Endometrial microvascular endothelial cells (primary cell): ENCODE data around the gene ZNF232. TPM values are rescaled to one million over a fixed set of nuclear protein-coding genes. Genes with fewer than 3 reads are reported as not detected.
"Not testable (repeated sequence)": the region's sequence is repeated elsewhere in the genome, so short reads cannot be mapped to it uniquely, and the experiment has no call there.

Experiments
- in situ Hi-C: cut with HindIII; loops from 2 replicates; pipeline ENCODE4 v1.10.0; 2017; ENCODE audit warnings: low sequenced_read_pairs, low pct_unique_long_range_greater_than_20kb; ENCODE audit errors: inconsistent ontology term
- total RNA-seq: library from RNA; depleted of rRNA; stranded (reverse); fragments of >200 nt; gene quantifications from one replicate; pipeline ENCODE4 v1.2.3, GENCODE V29; 2015; ENCODE audit errors: inconsistent ontology term

Gene ZNF232
- total RNA-seq, 1 donor from 2014 or later = 4.9 TPM

DNA sequence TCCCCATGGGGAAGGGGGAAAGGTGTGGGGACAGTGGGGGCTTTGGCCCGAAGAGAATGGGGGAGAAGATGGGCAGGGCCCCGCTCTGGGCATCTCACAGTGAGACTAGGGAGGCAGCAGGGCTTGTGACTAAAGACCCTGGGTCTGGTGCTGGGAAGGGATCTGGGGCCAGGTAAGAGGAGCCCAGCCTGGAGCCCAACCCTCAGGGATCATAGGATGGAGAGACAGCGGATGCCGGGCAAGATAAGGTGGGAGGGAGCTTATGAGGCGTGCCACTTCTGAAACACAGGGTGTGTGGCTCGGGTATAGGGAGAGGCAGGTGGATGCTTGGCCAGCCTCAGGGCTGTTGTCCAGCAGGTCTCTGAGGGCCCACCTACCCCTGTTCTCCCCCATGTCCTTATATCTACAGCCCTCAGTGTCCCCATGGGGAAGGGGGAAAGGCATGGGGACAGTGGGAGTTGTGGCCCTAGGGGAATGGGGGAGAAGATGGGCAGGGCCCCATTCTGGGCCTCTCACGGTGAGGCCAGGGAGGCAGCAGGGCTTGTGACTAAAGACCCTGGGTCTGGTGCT, 19.6 kb upstream of the ZNF232 start:
- in situ Hi-C loops = no loop called here

DNA sequence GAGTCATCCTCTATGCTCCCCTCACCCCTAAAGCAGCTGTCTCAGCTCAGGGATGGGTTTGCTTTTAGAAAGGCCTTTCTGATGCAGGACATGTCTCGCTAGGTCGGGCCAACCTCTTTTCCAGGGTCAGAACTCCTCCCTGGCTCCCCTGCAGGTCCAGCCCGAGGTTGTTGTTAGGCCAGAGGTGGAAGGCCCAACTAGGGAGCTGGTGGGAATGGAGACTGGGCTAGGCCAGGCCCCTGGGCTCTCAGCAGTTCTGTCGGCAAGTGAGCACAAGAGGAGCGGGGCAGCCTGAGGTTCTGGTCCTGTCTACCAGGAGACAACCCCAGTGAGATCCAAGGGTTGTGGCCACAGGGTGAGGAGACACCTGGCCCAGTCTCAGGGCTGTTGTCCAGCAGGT, 19.0 kb upstream of the ZNF232 start:
- in situ Hi-C loops = not testable (repeated sequence)

DNA sequence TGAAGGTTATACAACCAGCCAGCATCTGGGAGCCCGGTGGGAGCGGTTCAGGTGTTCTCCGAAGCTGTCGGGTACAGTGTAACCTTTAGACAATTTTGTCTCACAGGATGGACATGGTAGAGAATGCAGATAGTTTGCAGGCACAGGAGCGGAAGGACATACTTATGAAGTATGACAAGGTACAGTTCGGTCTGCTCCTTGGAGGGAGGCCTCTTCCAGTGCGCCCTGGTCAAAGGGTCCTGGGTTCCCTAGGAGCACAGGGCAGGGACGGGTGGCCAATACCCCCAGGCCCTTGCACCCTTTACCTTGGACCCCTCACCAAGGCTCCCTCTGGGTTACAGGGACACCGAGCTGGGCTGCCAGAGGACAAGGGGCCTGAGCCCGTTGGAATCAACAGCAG, 18.6 kb upstream of the ZNF232 start:
- in situ Hi-C loops = not testable (repeated sequence)

DNA sequence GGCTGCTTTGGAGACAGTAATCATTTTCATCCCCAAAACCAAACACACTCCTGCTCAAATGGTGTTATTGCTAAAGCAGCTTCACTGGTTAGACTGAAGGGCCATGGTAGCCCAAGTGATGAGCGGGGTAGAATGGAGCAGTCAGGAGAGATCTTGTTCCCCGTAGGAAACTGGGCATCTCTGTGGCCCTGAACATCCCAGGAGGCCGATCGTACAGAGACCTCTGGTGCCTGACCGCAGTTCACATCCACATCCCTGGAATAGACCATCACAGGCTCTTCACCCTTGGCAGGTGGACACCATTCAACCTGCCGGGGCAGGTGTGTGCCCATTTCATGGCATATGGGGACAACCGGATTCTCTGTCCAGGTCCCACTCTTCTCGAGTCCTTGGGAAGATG, 18.1 kb upstream of the ZNF232 start:
- in situ Hi-C loops = not testable (repeated sequence)

DNA sequence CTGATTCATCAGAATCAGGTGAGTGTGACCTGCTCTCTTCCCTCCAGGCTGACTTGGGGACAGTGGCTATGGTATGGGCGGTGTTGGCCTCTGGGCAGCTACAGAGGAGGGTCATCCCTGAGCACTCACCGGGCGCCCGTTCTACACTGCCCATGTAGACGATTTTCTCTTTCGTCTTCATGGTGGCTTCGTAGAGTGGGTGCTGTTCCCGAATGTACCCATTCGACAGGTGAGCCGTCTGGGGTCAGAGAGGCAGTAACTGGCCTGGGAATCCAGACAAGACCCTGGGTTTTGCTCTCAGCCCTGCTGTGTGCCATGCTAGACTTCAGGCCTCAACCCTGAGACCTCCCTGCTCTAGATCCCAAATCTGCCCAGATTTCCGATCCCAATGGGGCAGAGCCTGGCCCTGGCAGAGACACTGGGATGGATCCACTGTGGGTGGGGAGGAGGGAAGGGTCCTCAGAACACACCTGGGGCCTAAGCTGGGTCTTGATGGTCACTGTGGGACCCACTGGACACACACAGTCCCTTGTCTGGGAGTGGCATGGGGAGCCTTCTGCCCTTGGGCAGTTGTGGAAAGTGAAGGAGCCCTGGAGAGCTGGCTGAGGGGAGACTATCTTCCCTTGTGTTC, 17.3 kb upstream of the ZNF232 start:
- in situ Hi-C loops = no loop called here

DNA sequence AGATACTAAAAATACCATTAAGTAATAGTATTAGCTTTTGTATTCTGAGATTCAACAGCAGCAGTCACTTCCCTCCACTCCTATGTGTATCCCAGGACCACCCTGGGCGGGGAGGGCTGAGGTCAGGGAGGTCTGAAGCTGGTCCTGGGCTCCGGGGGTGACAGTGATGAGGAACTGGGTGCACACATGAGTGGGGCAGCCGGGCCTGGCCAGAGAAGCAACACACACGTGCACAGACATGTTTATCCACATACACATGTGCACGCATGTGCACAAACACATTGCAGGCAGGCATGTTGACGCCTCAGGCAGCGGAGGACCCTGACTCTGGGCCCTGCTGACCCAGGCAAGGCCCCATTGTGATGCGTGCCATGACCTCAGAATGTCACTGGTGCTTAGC, 16.7 kb upstream of the ZNF232 start:
- in situ Hi-C loops = not testable (repeated sequence)

DNA sequence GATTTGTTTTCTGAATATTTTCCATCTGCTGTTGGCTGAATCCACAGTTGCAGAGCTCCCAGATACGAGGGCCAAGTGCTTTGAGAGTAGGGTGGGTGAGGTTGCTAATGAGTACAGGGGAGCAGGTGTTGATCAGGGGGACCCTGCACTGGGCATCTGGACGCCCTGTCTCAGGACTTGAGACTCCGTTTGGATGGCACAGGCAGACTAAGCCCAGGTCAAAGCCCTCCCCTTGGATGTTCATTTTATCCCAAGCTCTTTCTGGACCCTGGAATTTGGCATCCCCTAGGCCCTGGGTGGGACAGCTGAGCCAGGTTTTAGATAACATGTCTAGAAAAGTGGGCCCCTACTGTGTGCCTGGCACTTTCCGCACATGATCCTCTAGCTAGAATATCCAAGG, 16.2 kb upstream of the ZNF232 start:
- in situ Hi-C loops = no loop called here

DNA sequence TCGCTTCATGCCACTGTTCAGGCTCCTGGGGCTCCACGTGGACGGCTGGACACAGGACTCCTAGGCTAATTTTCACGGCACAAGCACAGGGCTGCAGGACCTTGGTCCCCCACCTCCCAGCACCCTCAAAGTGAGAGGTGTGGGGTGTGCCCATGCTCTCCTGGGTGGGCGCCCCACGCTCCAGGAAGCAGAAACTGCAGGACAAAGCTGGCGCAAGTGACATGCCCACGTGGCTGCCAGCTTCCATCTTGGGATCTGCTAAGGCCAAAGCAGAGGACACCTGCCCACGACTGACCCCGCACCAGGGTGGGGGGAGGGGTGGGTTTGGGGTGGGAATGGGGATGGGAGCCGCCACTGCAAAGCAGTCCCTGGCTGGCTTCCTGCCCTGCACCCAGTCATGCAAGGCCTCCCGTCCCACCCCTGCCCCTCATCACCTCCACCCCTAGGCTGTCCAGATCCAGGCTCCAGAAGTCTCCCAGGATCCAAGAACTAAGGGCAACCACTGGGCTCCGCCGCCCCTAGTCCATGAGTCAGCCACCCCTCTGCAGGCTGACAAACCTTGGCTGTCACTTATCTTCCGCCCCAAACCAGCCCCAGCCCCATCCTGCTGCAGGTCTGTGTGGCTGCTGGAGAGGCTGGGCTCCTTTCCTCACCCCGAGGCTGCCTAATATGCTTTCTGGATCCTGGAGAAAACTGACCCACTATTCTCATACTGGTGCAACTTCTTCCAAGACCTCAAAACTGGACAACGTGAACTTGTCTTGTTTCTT, 15.2 kb upstream of the ZNF232 start:
- in situ Hi-C loops = no loop called here

DNA sequence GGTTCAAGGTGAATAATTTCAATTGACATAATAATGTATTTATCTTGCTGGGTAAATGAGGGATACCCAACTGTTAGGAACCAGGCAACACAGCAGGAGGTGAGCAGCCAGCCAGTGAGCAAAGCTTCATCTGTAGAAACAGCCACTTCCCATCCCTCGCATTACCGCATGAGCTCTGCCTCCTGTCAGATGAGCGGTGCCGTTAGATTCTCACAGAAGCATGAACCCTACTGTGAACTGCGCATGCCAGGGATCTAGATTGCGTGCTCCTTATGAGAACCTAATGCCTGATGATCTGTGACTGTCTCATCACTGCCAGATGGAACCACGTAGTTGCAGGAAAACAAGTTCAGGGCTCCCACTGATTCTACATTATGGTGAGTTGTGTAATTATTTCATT, 13.2 kb upstream of the ZNF232 start:
- in situ Hi-C loops = not testable (repeated sequence)

DNA sequence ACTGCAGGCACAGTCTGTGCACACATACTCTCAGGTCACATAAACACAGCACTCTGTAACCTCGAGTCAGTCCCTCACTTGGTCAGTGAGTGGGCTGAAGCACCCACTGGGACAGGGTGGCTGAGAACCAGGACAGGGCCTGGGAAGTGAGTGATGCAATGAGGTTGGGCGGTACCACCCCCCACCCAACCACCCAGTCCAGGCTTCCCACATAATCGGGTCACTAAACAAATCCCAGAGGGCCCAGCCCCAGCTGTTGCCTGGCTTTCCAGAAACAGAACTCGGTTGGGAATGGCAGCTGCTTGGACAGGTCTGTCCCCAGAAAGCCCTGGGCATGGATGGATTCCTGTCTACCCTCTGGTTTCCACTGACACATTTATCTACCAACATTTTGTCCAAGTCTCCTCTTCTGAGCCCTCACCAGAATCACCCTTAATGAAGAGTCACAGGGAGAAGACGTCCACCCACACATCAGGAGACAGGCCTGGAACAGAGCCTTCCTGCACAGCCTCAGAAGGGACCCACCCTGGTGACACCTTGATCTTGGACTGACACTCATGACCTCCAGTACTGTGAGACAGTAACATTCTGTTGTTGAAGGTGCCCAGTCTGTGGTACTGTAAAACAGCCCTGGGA, 12.6 kb upstream of the ZNF232 start:
- in situ Hi-C loops = not testable (repeated sequence)

DNA sequence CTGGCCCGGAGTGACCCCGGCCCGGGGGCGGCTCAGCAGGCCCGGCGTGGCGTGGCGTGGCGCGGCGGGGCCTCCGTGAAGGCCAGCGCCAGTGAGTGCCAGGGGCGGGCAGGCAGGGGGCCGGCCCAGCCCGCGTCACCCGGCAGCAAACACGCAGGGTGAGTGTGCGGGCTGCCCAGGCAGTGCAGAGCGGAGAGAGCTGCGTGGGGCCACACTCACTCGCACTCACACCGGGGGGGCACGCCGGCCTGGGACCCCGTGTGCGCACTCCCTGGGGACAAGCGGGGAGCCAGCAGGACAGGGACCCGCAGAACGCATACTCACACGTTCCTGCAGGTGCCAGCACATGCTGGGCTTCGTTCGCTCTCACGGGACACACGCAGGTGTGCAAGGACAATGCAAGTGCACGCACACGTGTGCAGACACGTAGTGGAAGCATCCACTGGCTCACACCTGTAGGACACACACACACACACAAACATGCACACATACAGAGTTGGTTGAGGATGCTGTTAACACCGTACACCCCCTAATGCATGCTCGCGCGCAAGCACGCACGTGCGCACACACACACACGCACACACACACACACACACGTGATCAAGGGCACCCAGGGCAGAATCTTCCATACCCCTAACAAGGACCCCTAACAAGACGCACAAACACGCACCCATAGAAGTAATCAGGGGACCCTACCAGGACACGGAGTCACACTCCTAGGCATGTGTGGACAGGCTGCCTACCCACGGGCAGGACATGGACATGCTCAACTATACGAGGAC, 11.9 kb upstream of the ZNF232 start:
- in situ Hi-C loops = no loop called here

DNA sequence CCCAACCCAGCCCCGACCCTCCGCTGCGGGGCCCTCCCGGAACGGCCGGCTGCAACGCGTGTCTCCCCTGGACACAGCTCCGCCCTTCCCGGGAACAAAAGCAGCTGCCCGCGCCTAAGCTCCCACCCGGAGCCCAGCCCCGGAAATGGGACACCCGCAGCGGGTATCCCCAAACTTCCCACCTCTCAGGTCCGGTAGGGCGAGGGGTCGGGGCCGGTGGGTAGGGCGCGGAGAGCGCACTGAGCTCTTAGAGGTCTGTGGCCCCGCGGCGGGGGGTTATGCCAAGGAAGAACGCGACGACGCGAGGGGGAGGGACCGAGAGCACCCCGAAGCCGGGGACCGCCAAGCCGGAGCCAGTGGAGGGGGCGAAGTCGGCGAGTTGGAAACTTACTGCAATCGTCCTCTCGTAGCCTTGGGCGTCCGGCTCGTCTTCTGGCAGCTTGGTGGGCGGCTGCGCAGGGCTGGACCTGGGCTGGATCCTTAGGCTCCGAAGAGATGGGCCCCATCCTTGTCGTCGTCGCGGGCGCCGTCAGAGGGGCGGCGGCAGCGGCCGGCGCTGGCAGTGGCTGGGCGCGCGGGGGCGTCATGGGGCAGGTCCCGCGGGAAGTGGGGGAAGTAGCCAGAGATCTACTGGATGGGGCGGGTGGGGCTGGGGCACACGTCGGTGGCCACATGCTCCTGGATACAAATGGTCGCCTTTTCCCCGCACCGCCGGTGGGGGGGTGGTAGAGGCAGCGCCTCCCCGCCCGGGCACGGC, 11.1 kb upstream of the ZNF232 start:
- in situ Hi-C loops = no loop called here

DNA sequence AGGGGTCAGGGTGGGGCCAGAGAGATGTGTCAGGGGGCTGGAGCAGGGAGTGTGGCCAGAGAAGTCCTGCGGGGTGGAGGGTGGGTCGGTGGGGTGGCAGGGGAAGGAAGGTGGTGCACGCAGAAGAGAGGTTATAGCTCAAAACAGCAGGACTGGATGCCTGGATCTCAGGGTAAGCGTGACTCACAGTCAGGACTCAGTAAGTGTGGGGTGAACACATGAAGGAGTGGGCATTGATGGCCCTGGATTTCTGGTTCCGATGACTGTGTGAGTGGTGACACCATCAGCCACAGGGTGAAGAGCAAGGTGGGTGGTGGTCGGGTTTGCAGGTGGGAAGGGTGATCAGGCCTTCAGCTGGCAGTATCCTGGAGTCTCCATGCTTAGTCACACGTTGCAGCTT, 10.4 kb upstream of the ZNF232 start:
- in situ Hi-C loops = not testable (repeated sequence)

DNA sequence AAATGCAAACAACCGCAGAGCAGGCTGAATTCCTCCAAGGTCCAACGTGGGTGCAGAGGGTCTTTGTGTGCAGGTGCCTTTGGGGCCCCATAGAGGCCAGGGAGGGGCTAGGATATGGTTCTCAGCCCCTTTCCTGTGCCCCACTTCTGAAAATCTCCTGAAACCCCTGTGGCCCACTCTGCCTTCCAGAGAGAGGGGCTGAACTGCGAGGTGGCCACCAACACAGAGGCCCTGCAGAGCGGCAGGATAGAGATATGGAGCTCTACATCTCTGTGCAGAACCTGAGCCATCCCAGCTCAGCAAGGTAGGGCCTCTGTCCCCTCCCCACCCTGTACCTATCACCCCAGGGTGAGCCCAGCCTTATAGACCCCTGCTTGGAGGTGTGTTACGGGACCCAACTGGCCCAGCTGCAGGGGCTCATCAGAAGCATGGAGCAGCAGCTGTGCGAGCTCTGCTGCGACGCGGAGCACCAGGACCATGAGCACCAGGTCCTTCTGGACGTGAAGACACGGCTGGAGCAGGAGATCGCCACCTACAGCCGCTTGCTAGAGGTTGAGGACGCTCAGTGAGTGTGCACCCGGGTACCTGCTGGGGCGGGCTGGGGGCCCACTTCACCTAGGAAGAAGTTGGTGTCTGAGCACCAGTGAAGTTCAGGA, 9.6 kb upstream of the ZNF232 start:
- in situ Hi-C loops = no loop called here

DNA sequence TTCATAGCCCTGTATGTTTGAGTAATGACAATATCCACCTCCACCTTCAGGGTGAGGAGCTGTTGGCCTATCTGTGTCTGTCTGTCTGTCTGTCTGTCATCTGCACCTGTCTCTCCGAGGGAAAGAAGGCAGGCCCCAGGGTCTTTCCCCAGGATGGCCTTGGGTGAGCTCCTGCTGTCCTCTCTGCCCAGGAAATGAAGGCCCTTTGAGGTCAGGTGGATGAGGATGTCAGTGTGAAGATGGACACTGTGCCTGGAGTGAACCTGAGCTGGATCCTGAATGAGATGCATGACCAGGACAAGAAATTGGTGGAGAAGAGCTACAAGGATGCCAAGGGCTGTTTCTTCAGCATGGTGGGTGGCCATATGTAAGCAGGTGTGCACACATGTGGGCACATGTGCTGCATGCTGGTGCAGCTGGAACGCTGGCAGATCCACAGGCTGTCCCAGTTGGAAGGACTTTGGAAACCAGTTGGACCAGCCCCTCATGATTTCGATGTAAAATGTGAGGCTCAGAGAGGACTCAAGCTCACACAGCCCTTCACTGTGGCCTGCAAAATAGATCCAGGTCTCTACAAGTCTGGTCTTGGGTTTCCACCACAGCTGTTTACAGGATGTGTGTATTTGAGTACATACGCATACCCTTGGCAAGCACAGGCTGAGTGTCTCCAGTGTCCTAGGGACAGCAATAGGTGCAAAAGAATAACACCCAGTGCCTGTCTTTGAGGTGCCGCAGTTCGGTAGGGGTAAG, 8.9 kb upstream of the ZNF232 start:
- in situ Hi-C loops = not testable (repeated sequence)

DNA sequence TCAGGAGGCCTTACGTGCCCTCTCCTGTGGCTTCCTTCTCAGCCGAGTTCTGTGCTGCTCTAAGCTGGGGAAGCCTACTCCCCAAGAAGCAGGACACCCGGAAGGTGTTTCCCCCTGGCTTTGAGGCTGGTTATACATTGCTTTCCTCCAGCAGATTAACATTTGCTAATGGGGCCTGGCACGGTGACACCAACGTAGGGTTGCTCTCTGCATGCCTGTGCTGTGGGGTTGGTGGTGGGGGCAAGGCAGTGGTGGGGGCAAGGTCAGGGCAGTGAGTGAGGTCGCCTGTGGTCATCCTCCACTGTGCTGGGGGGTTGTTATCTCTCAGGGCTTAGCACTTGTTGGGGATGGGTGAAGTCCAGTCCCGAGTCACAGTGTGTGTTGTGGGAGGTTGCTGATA, 8.4 kb upstream of the ZNF232 start:
- in situ Hi-C loops = no loop called here

DNA sequence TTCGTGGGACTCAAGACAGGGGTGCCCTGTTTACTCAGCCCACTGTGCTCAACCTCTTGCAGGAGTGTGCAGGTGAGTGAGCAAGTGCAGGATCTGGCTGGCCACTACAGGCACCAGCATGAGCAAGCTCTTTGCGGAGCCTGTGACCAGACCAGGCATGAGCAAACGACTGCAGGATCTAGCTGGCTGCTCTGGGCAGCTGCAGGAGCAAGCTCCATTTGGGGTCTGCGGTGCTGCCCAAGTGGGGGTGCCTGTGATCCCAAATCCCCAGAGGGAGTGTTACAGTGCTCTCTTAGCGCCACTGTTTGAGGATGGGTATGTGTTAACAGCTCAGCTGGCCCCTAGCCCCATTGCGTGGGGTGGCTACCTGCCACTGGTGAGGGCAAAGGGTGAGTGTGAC, 6.5 kb upstream of the ZNF232 start:
- in situ Hi-C loops = no loop called here
